ENCODE measurements around the gene GPC3. TPM values are rescaled to one million over a fixed set of nuclear protein-coding genes. Genes with fewer than 3 reads are reported as not detected.

GPC3 gene
- total RNA-seq, 1 experiment from 2014 or later: 0.98 TPM

DNA sequence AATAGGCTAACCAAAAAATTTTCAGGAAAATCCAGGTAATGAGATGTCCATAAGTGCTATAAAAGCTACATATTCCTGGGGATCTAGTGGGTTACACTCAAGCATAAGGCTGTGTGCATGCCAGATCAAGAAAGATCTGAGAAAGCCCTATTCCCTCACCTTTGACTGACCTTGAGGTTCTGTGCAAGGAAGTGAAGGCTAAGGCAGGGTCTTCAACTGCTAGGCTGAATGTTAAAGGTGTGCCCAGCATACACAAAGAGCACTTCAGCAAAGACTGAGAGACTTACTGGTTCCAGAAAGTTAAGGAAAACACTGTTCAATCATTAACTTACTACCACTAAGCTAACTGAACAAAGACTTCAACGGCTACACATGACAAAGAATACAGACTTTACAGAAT lies 269.7 kb downstream of the GPC3 start (continued):
- TF ChIP-seq EZH2 (IDR thresholded peaks at IDR 0.05): no peak
- TF ChIP-seq, protein P1, sequence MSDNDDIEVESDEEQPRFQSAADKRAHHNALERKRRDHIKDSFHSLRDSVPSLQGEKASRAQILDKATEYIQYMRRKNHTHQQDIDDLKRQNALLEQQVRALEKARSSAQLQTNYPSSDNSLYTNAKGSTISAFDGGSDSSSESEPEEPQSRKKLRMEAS (IDR thresholded peaks at IDR 0.05): no peak
- TF ChIP-seq EZH2phosphoT487 (IDR thresholded peaks at IDR 0.05; ENCODE audit: borderline replicate concordance): no peak

DNA sequence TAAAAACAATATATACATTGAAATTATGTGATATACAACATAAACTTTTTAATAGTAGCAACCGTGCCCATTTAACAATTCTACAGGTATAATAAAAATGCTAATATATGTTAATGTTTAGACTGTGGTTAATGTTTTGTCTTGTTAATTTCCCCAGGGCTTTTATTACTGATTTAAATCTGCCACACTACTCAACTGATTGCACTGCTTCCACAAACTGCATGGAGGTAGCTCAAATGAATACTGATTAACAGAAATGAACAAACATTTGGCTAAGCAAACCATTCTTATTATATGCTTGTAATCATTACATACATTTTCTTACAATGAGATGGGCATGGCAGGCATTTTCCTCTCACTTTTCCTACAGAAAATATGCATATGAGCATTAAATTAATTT lies 275.9 kb downstream of the GPC3 start:
- Histone ChIP-seq H3K4me3 (replicated peaks in 1 of 2; ENCODE audit: low read depth in 1 of 2, low read length in 2 of 2) (no peak overlapping the region), H3K9ac (ENCODE audit: low read length) (no peak overlapping the region), H3K9me3 (ENCODE audit: control insufficient read depth in 1 of 2, insufficient read depth in 1 of 2, low read depth in 1 of 2, low read length in 2 of 2) (no peaks in the 10 kb centered on the region), H3K79me2 (ENCODE audit: insufficient read depth, low read length) (no peaks in the 10 kb centered on the region), H3K27ac (ENCODE audit: low read depth, low read length) (no peak overlapping the region), H3K9me2 (ENCODE audit: insufficient read depth) (no peaks in the 10 kb centered on the region), H3K4me2 (ENCODE audit: low read length) (no peak overlapping the region), H2AFZ (ENCODE audit: low read depth, low read length, poor library complexity, severe bottlenecking) (no peak overlapping the region), H3K4me1 (ENCODE audit: control insufficient read depth in 1 of 2, insufficient read depth in 2 of 2, low read length in 2 of 2) (no peaks in the 10 kb centered on the region), H4K20me1 (ENCODE audit: insufficient read depth) (no peaks in the 10 kb centered on the region), H3K27me3 (ENCODE audit: insufficient read depth, low read length) (no peaks in the 10 kb centered on the region), H3K36me3 (ENCODE audit: control insufficient read depth in 1 of 2, insufficient read depth in 2 of 2, low read length in 2 of 2) (no peaks in the 10 kb centered on the region)
- CTCF ChIA-PET: no interaction called here
- RAD21 ChIA-PET (ENCODE audit: low non-redundant PET in 1 of 2, low total read pairs in 2 of 2, uncharacterized antibody in 2 of 2, unreplicated experiment in 2 of 2): no interaction called here
- ATAC-seq (no peak), DNase-seq (ENCODE audit: low read depth, low spot score) (no peak)
- POLR2A ChIA-PET: no interaction called here
- BruUV-seq (replicated peaks): no TSS peak
- TF ChIP-seq POLR2AphosphoS5 (IDR thresholded peaks at IDR 0.05; ENCODE audit: low read depth, low read length): no peak
- TF ChIP-seq, protein P1 (IDR thresholded peaks at IDR 0.05): no peak
- TF ChIP-seq EZH2phosphoT487 (IDR thresholded peaks at IDR 0.05; ENCODE audit: borderline replicate concordance): no peak
- TF ChIP-seq SIN3A (IDR thresholded peaks at IDR 0.05; ENCODE audit: low read depth): no peak
- no peak for TF ChIP-seq ZFX (IDR thresholded peaks at IDR 0.05)
- TF ChIP-seq, protein P2, sequence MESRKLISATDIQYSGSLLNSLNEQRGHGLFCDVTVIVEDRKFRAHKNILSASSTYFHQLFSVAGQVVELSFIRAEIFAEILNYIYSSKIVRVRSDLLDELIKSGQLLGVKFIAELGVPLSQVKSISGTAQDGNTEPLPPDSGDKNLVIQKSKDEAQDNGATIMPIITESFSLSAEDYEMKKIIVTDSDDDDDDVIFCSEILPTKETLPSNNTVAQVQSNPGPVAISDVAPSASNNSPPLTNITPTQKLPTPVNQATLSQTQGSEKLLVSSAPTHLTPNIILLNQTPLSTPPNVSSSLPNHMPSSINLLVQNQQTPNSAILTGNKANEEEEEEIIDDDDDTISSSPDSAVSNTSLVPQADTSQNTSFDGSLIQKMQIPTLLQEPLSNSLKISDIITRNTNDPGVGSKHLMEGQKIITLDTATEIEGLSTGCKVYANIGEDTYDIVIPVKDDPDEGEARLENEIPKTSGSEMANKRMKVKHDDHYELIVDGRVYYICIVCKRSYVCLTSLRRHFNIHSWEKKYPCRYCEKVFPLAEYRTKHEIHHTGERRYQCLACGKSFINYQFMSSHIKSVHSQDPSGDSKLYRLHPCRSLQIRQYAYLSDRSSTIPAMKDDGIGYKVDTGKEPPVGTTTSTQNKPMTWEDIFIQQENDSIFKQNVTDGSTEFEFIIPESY (IDR thresholded peaks at IDR 0.05; ENCODE audit: extremely low read depth, insufficient replicate concordance, low read length): no peak
- TF ChIP-seq JUND (IDR thresholded peaks at IDR 0.05): no peak
- intact Hi-C loops (cut with micrococcal nuclease): no loop called here
